Measurements from ENCODE around the gene SFXN3. TPM values are rescaled to one million over a fixed set of nuclear protein-coding genes. Genes with fewer than 3 reads are reported as not detected.

Gene SFXN3
- total and polyA plus RNA-seq, 2 of the 13 experiments (the other 11 are each of a cell fraction or from before 2014, with no cell fraction given) = 16.8 to 71.5 TPM

DNA sequence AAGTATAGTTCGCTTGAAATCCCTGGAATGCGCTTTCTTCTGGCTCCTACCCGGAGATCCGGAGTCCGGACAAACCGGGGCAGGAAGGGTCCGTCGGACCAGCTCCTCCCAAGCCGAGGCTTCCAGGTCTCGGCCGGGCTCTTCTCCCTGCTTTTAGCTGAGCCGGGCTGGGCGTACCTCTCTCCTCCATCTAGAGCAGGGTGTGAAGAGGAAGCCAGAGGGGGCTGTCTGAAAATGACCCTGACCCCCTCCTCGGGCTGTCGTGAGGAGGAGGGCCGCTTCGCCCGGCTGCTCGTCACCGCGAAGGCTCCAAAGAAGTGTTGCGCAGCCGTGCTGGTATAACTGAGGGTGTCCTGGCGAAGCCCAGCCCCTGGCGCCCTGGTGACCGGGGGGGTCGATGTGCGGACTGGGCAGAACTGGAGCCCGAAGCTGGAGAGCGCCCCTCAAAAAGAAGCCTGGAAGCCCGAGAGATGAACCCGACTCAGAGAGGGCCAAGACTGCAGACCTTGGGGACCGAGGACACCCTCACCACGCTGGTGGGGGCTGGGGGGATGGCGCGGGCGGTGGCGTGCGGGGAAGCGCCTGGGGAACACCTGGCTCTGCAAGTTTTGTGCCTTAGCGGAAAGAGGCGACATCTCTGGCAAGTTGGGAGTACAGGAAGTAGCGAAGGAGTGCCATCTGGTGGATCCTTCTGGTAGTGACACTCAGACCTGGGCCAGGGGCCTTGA lies 36.5 kb downstream of the SFXN3 start (continued):
- TF ChIP-seq, protein P1, sequence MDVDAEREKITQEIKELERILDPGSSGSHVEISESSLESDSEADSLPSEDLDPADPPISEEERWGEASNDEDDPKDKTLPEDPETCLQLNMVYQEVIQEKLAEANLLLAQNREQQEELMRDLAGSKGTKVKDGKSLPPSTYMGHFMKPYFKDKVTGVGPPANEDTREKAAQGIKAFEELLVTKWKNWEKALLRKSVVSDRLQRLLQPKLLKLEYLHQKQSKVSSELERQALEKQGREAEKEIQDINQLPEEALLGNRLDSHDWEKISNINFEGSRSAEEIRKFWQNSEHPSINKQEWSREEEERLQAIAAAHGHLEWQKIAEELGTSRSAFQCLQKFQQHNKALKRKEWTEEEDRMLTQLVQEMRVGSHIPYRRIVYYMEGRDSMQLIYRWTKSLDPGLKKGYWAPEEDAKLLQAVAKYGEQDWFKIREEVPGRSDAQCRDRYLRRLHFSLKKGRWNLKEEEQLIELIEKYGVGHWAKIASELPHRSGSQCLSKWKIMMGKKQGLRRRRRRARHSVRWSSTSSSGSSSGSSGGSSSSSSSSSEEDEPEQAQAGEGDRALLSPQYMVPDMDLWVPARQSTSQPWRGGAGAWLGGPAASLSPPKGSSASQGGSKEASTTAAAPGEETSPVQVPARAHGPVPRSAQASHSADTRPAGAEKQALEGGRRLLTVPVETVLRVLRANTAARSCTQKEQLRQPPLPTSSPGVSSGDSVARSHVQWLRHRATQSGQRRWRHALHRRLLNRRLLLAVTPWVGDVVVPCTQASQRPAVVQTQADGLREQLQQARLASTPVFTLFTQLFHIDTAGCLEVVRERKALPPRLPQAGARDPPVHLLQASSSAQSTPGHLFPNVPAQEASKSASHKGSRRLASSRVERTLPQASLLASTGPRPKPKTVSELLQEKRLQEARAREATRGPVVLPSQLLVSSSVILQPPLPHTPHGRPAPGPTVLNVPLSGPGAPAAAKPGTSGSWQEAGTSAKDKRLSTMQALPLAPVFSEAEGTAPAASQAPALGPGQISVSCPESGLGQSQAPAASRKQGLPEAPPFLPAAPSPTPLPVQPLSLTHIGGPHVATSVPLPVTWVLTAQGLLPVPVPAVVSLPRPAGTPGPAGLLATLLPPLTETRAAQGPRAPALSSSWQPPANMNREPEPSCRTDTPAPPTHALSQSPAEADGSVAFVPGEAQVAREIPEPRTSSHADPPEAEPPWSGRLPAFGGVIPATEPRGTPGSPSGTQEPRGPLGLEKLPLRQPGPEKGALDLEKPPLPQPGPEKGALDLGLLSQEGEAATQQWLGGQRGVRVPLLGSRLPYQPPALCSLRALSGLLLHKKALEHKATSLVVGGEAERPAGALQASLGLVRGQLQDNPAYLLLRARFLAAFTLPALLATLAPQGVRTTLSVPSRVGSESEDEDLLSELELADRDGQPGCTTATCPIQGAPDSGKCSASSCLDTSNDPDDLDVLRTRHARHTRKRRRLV (CRISPR knock-in tag; IDR thresholded peaks at IDR 0.05) = peak; percentile 52; the same call in 1 of the 2 replicates
- TF ChIP-seq ZSCAN25 (CRISPR knock-in tag; IDR thresholded peaks at IDR 0.05) = no peak; the same call in 1 of the 2 replicates
- TF ChIP-seq, protein P2, sequence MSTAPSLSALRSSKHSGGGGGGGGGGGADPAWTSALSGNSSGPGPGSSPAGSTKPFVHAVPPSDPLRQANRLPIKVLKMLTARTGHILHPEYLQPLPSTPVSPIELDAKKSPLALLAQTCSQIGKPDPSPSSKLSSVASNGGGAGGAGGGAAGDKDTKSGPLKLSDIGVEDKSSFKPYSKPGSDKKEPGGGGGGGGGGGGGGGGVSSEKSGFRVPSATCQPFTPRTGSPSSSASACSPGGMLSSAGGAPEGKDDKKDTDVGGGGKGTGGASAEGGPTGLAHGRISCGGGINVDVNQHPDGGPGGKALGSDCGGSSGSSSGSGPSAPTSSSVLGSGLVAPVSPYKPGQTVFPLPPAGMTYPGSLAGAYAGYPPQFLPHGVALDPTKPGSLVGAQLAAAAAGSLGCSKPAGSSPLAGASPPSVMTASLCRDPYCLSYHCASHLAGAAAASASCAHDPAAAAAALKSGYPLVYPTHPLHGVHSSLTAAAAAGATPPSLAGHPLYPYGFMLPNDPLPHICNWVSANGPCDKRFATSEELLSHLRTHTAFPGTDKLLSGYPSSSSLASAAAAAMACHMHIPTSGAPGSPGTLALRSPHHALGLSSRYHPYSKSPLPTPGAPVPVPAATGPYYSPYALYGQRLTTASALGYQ (CRISPR knock-in tag; IDR thresholded peaks at IDR 0.05) = no peak
- no peak for TF ChIP-seq RARA (CRISPR knock-in tag; IDR thresholded peaks at IDR 0.05)
- TF ChIP-seq ZNF746 (CRISPR knock-in tag; IDR thresholded peaks at IDR 0.05) = no peak
- TF ChIP-seq, protein P3, sequence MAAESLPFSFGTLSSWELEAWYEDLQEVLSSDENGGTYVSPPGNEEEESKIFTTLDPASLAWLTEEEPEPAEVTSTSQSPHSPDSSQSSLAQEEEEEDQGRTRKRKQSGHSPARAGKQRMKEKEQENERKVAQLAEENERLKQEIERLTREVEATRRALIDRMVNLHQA (CRISPR knock-in tag; IDR thresholded peaks at IDR 0.05) = no peak
- no peak for TF ChIP-seq ZKSCAN5 (CRISPR knock-in tag; IDR thresholded peaks at IDR 0.05)
- TF ChIP-seq ZNF891 (CRISPR knock-in tag; IDR thresholded peaks at IDR 0.05) = no peak
- no peak for TF ChIP-seq NFE2 (CRISPR knock-in tag; IDR thresholded peaks at IDR 0.05)
- TF ChIP-seq, protein P4, sequence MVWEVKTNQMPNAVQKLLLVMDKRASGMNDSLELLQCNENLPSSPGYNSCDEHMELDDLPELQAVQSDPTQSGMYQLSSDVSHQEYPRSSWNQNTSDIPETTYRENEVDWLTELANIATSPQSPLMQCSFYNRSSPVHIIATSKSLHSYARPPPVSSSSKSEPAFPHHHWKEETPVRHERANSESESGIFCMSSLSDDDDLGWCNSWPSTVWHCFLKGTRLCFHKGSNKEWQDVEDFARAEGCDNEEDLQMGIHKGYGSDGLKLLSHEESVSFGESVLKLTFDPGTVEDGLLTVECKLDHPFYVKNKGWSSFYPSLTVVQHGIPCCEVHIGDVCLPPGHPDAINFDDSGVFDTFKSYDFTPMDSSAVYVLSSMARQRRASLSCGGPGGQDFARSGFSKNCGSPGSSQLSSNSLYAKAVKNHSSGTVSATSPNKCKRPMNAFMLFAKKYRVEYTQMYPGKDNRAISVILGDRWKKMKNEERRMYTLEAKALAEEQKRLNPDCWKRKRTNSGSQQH (CRISPR knock-in tag; IDR thresholded peaks at IDR 0.05; ENCODE audit: low read depth) = no peak
- TF ChIP-seq, protein P5, sequence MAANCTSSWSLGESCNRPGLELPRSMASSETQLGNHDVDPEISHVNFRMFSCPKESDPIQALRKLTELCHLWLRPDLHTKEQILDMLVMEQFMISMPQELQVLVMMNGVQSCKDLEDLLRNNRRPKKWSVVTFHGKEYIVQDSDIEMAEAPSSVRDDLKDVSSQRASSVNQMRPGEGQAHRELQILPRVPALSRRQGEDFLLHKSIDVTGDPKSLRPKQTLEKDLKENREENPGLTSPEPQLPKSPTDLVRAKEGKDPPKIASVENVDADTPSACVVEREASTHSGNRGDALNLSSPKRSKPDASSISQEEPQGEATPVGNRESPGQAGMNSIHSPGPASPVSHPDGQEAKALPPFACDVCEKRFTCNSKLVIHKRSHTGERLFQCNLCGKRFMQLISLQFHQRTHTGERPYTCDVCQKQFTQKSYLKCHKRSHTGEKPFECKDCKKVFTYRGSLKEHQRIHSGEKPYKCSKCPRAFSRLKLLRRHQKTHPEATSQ (CRISPR knock-in tag; IDR thresholded peaks at IDR 0.05; ENCODE audit: borderline replicate concordance) = no peak
- no peak for TF ChIP-seq ZSCAN9 (CRISPR knock-in tag; IDR thresholded peaks at IDR 0.05; ENCODE audit: borderline replicate concordance)
- TF ChIP-seq, protein P6, sequence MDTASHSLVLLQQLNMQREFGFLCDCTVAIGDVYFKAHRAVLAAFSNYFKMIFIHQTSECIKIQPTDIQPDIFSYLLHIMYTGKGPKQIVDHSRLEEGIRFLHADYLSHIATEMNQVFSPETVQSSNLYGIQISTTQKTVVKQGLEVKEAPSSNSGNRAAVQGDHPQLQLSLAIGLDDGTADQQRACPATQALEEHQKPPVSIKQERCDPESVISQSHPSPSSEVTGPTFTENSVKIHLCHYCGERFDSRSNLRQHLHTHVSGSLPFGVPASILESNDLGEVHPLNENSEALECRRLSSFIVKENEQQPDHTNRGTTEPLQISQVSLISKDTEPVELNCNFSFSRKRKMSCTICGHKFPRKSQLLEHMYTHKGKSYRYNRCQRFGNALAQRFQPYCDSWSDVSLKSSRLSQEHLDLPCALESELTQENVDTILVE (CRISPR knock-in tag; IDR thresholded peaks at IDR 0.05) = no peak
- TF ChIP-seq MZF1 (CRISPR knock-in tag; IDR thresholded peaks at IDR 0.05; ENCODE audit: borderline replicate concordance) = no peak
- no peak for TF ChIP-seq CEBPG (CRISPR knock-in tag; IDR thresholded peaks at IDR 0.05)
- no peak for TF ChIP-seq KLF13 (CRISPR knock-in tag; IDR thresholded peaks at IDR 0.05)
- no peak for TF ChIP-seq MEIS1 (CRISPR knock-in tag; IDR thresholded peaks at IDR 0.05; ENCODE audit: borderline replicate concordance)
- TF ChIP-seq, protein P7, sequence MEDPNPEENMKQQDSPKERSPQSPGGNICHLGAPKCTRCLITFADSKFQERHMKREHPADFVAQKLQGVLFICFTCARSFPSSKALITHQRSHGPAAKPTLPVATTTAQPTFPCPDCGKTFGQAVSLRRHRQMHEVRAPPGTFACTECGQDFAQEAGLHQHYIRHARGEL (CRISPR knock-in tag; IDR thresholded peaks at IDR 0.05) = no peak
